Activated CD8-positive, alpha-beta T cell treated with anti-CD3 and anti-CD28 coated beads for 36 hours (primary cell): ENCODE data around the gene PRKG1. TPM values are rescaled to one million over a fixed set of nuclear protein-coding genes. Genes with fewer than 3 reads are reported as not detected.

Experiments
- ATAC-seq: fragments of 200-7000 bp; cut with Tn5 transposase; one replicate; pipeline ENCODE4 v1.10.0; 2021; ENCODE audit warnings: mild to moderate bottlenecking, moderate library complexity
- CTCF ChIA-PET: fragments of 350-600 bp; sonication (Branson Sonifier 250); formaldehyde crosslinking; loops from one replicate; lab custom pipeline; 2021; ENCODE audit warnings: antibody characterized with exemption; lab: Charles Lee
- POLR2A ChIA-PET: fragments of 350-600 bp; sonication (Branson Sonifier 250); formaldehyde crosslinking; loops from one replicate; lab custom pipeline; 2021; ENCODE audit warnings: antibody characterized with exemption; lab: Charles Lee
- DNase-seq: peaks from one replicate; pipeline ENCODE4 v3.0.0-alpha.2; 2020
- H3K27ac Mint-ChIP-seq: one replicate; pipeline ENCODE4 v1.8.0; 2021; ENCODE audit warnings: mild to moderate bottlenecking, mixed read lengths
- H3K27me3 Mint-ChIP-seq: one replicate; pipeline ENCODE4 v1.8.0; 2021; ENCODE audit warnings: mixed read lengths
- H3K36me3 Mint-ChIP-seq: one replicate; pipeline ENCODE4 v1.8.0; 2021; ENCODE audit warnings: low read depth, mixed read lengths
- H3K4me1 Mint-ChIP-seq: one replicate; pipeline ENCODE4 v1.8.0; 2021; ENCODE audit warnings: low read depth, mixed read lengths
- H3K4me3 Mint-ChIP-seq: one replicate; pipeline ENCODE4 v1.8.0; 2021; ENCODE audit warnings: mild to moderate bottlenecking, moderate library complexity, mixed read lengths
- H3K9me3 Mint-ChIP-seq: one replicate; pipeline ENCODE4 v1.8.0; 2021; ENCODE audit warnings: mixed read lengths
- intact Hi-C: fragments of 100-400 bp; cut with micrococcal nuclease; formaldehyde crosslinking; loops from one replicate; pipeline ENCODE4 v1.10.0; 2022
- total RNA-seq, 2 experiments: library from RNA; stranded (reverse); gene quantifications; one replicate each; pipeline ENCODE4 v1.2.3, GENCODE V29; 2021
- TF ChIP-seq, protein P1 (sequence below): fragments of 200-600 bp; IDR thresholded peaks from one replicate; pipeline ENCODE4 v1.8.0; 2022; ENCODE audit warnings: antibody characterized with exemption, mild to moderate bottlenecking

Gene PRKG1
- total RNA-seq, 2 experiments from 2014 or later = not detected

DNA sequence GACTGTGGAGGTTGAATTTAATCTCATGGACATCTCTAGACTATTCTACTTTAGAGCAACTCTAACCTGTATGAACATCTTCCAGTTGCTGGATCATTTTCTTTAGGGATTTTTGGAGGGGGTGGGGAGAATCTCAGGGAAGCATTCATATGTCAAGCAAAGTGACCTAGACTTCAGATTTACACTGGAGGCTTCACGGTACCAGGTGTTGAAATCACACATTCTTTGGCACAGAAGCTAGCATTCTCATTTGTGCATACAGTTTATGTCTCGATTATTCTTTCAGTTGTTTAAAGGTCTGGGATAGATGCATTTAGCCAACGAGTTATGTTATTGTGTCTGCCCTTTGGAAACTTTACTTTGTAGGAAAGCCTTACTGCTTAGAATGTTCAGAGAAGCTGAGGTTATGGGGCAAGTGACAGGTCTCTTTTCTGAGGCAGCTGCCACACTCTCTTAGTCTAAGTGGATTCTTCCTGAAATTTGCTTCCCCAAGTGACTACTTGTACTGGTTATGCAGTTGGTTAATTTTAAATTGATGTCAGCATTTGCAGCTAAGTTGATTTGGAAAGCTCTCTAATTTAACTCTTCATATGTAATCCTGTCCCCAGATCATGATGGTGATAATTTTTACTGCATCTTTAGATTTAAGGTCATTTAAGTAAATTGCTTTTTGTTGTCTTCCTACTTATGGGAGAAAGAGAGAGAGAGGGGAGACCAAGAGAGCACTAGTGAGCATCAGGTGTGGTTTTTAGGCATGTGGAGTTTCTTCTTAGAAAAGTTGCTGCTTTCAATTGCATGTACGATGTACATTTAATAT is 153.8 kb downstream of the PRKG1 start:
- H3K27me3 Mint-ChIP-seq = no peaks in the 10 kb centered on the region
- POLR2A ChIA-PET = interaction anchor here (0.8 kb wide), 1 partner anchor 9 kb away, joined by 3 read pairs; no protein-coding TSS in a partner anchor
- CTCF ChIA-PET = no interaction called here
- H3K27ac Mint-ChIP-seq = no peak overlapping the region
- H3K36me3 Mint-ChIP-seq = no peaks in the 10 kb centered on the region
- no peak for DNase-seq
- ATAC-seq = no peak
- no peaks in the 10 kb centered on the region for H3K4me1 Mint-ChIP-seq
- TF ChIP-seq, protein P1, sequence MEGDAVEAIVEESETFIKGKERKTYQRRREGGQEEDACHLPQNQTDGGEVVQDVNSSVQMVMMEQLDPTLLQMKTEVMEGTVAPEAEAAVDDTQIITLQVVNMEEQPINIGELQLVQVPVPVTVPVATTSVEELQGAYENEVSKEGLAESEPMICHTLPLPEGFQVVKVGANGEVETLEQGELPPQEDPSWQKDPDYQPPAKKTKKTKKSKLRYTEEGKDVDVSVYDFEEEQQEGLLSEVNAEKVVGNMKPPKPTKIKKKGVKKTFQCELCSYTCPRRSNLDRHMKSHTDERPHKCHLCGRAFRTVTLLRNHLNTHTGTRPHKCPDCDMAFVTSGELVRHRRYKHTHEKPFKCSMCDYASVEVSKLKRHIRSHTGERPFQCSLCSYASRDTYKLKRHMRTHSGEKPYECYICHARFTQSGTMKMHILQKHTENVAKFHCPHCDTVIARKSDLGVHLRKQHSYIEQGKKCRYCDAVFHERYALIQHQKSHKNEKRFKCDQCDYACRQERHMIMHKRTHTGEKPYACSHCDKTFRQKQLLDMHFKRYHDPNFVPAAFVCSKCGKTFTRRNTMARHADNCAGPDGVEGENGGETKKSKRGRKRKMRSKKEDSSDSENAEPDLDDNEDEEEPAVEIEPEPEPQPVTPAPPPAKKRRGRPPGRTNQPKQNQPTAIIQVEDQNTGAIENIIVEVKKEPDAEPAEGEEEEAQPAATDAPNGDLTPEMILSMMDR = no peak
- intact Hi-C loops = no loop called here
- H3K4me3 Mint-ChIP-seq = no peak overlapping the region
- H3K9me3 Mint-ChIP-seq = no peaks in the 10 kb centered on the region

DNA sequence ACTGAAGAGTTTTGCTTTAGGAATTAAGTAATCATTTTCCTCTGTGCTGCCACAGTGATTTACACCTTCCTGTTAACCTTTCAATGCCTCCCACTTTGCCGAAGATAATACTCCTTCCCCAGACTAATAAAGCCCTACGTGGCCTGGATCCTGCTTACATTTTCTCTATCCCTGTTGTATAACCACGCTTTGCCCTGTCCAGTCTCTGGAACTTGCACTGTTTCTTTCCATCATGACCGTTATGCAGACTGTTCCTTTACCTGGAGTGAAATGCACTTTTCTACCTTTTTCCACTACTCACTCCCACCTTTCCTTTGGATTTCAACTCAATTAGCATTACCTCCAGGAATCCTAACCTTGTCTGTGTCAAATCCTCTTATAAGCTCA is 154.4 kb downstream of the PRKG1 start:
- ChIA-PET CTCF (no interaction called here), POLR2A (interaction anchor here (0.8 kb wide), 1 partner anchor 8 kb away, joined by 3 read pairs; no protein-coding TSS in a partner anchor)
- no peak overlapping the region for H3K27ac Mint-ChIP-seq
- no peaks in the 10 kb centered on the region for H3K27me3 Mint-ChIP-seq
- no peaks in the 10 kb centered on the region for H3K9me3 Mint-ChIP-seq
- DNase-seq (no peak), ATAC-seq (no peak)
- H3K36me3 Mint-ChIP-seq = no peaks in the 10 kb centered on the region
- intact Hi-C loops = no loop called here
- H3K4me3 Mint-ChIP-seq = no peak overlapping the region
- TF ChIP-seq, protein P1 = no peak
- H3K4me1 Mint-ChIP-seq = no peaks in the 10 kb centered on the region

DNA sequence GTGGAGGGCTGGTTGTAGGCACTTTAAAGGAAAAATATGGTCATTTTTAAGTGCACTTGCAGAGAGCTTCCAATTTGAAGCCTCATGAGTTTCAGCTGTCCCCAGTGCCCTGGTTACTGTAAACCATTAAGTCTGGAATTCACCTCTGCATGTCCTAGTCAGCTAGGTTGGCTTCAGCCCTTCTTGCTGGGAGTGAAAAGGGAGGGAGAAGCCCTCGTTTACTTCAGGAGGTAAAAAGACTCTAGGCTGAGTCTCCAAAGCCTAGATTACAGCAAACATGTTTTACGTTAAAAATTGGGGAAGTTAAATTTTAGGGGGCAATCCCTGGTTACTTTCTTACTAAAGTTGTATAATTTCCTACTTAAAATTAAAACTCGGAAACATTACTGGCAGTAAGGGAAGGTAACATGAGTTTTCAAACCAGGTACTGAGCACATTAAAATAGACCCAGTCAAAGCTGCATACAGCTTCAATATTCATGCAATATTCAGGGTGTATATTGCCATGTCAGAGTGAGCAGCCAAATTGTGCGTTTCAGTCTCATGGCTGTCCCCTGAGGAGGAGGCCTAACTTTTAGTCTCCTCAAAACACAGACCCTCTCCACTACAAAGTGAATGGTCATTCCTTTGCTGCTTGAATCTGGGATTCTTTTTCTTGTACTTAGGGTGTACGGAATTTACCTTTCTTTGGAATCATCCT is 156.7 kb downstream of the PRKG1 start:
- Mint-ChIP-seq H3K27me3 (no peaks in the 10 kb centered on the region), H3K4me3 (no peak overlapping the region), H3K27ac (no peak overlapping the region), H3K36me3 (no peaks in the 10 kb centered on the region), H3K9me3 (no peaks in the 10 kb centered on the region), H3K4me1 (no peaks in the 10 kb centered on the region)
- POLR2A ChIA-PET = no interaction called here
- CTCF ChIA-PET = no interaction called here
- ATAC-seq = no peak
- DNase-seq = no peak
- TF ChIP-seq, protein P1 = no peak
- intact Hi-C loops = no loop called here

DNA sequence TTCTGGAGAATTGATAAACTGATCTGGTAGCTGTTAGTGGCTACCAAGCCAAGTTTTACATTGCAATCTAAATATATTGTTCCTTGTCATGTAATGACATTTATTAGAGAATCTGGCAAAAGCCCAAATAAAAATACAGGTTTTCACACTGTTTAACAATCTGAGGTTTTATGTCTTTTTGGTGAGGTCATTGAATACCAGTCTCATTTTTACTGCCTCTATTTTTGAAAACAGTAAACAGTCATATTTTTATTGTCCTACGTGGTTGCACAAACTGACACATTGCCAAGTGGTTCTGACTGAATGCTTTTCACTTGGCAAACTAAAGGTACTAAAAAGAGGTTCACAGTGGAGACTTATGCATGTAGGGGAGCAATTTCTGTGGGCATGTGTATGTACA is 157.5 kb downstream of the PRKG1 start:
- TF ChIP-seq, protein P1 = no peak
- DNase-seq = no peak
- Mint-ChIP-seq H3K9me3 (no peaks in the 10 kb centered on the region), H3K36me3 (no peaks in the 10 kb centered on the region), H3K27ac (no peak overlapping the region), H3K27me3 (no peaks in the 10 kb centered on the region), H3K4me1 (no peaks in the 10 kb centered on the region), H3K4me3 (no peak overlapping the region)
- ChIA-PET POLR2A (no interaction called here), CTCF (interaction anchor here (1.5 kb wide), 1 partner anchor 984 kb away, joined by 3 read pairs; no protein-coding TSS in a partner anchor)
- no peak for ATAC-seq
- intact Hi-C loops = no loop called here
